MG63 (cell line): ENCODE results near the gene RHEX. TPM values are rescaled to one million over a fixed set of nuclear protein-coding genes. Genes with fewer than 3 reads are reported as not detected.

Experiments used
- DNase-seq: peaks from one replicate; pipeline ENCODE4 v3.0.0-alpha.2; 2020
- H3K27me3 ChIP-seq: fragments of 250-450 bp; sonication (Bioruptor Pico); 2 replicates; pipeline ENCODE4 v1.5.1; 2020; ENCODE audit warnings: mild to moderate bottlenecking, moderate library complexity
- H3K36me3 ChIP-seq: fragments of 250-450 bp; sonication (Bioruptor Pico); 2 replicates; pipeline ENCODE4 v1.5.1; 2020; ENCODE audit warnings: mild to moderate bottlenecking, moderate library complexity
- H3K4me3 ChIP-seq: fragments of 250-450 bp; sonication (Bioruptor Pico); 2 replicates; pipeline ENCODE4 v1.5.1; 2020; ENCODE audit warnings: mild to moderate bottlenecking, moderate library complexity
- H3K9me3 ChIP-seq: fragments of 250-450 bp; sonication (Bioruptor Pico); 2 replicates; pipeline ENCODE4 v1.5.1; 2020; ENCODE audit warnings: mild to moderate bottlenecking, moderate library complexity
- total RNA-seq: library from RNA; depleted of rRNA; stranded (reverse); fragments of >200 nt; shearing (Covaris generic); gene quantifications from 2 replicates; pipeline ENCODE4 v1.2.3, GENCODE V29; 2014; ENCODE audit warnings: low replicate concordance

RHEX gene
- total RNA-seq, 1 experiment from 2014 or later: not detected

DNA sequence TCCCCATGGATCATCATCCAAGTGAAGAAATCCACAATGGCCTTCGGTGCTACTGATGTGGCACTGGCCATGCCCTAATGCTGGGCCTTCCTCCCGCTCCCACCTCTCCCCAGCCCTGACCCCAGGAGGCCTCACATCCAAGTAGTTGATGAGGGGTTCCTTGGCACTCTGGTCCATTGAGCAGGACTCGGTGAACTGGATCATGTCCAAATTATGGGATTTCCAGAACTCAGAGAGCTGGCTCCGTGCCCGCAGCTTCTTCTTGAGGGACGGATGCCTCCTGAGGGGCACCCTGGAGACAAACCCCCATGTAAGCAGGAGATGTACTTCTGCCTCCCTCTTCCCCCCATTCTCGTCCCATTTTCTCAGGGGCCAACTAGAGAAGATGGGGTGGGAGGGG, 30.2 kb upstream of the RHEX start:
- H3K36me3 ChIP-seq: no peaks in the 10 kb centered on the region
- H3K4me3 ChIP-seq: no peak overlapping the region
- peaks cover 5% of the 10 kb centered on the region; the same call in 1 of the 2 replicates for H3K9me3 ChIP-seq
- DNase-seq: no peak
- no peaks in the 10 kb centered on the region for H3K27me3 ChIP-seq

DNA sequence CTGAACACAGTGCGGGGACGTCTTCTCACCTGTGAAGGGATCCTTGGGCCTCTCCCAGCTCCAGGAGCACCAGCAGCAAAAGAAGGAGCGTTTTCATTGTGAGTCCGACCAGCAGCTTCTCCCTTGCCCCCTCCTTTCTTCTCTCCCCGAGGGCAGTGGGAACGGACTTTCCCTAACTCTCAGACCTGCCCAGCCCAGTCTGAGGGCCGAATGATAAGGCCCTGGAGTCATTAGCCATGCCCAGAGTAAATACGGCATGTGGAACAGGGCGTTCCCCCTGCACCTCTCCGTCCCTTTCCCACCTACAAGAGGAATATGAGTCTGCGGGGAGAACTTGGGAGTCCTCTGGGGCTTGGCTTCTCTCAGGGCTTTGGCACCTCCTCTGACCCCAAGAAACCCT, 29.3 kb upstream of the RHEX start, which contains the start of gene CTSE:
TSS of gene CTSE (minus strand) at position 201 of the 400 bp plus-strand sequence. CDS start at position 97, 104 bp downstream.
- Histone ChIP-seq H3K36me3 (no peaks in the 10 kb centered on the region), H3K27me3 (no peaks in the 10 kb centered on the region), H3K4me3 (no peak within 1 kb of the TSS), H3K9me3 (peaks cover 5% of the 10 kb centered on the region; the same call in 1 of the 2 replicates)
- DNase-seq: no peak

DNA sequence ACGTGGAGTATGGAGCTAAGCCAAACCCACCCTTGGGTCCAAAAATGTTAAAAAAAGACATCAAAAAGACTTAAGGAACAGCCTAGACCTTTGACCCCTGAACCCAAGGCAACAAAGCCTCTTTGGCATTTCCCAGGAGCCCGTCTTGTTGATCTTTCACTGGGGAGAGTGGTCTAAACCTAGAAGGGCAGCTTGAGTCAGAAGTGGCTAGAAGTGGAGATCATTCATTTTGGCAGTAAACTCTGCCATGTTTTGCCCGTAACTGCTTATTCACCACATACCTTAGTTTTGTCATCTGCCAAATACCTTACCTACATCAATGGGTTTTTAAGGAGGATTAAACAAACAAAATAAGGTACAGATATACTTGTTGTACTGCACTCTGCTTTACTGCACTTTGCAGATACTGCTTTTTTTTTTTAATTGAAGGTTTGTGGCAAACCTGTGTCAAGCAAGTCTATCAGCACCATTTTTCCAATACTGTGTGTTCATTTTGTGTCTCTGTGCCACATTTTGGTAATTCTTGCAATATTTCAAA, 27.6 kb upstream of the RHEX start:
- peak; percentile 61 for DNase-seq
- no peaks in the 10 kb centered on the region for H3K27me3 ChIP-seq
- H3K36me3 ChIP-seq: no peaks in the 10 kb centered on the region
- no peak overlapping the region for H3K4me3 ChIP-seq
- H3K9me3 ChIP-seq: peaks cover 5% of the 10 kb centered on the region; the same call in 1 of the 2 replicates

DNA sequence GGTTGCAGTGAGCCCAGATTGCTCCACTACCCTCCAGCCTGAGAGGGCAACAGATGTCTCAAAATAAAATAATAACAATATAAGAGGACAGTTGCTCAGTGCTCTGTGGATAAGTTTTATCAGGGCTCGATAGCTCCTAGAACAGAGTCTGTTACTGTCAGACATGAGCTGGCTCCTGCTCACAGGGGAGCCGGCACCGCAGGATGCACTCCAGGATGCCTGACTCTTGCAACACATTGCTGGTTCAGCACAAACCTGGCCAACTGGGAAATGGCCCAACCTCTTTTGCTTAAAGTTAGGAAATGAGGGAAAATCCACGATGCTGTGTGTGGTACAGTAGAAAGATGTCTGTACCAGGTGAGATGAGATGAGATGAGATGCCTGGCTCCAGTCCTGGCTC, 23.5 kb upstream of the RHEX start:
- Histone ChIP-seq H3K36me3 (no peaks in the 10 kb centered on the region), H3K27me3 (no peaks in the 10 kb centered on the region), H3K9me3 (peaks cover 5% of the 10 kb centered on the region; the same call in 1 of the 2 replicates), H3K4me3 (no peak overlapping the region)
- peak; percentile 82 for DNase-seq

DNA sequence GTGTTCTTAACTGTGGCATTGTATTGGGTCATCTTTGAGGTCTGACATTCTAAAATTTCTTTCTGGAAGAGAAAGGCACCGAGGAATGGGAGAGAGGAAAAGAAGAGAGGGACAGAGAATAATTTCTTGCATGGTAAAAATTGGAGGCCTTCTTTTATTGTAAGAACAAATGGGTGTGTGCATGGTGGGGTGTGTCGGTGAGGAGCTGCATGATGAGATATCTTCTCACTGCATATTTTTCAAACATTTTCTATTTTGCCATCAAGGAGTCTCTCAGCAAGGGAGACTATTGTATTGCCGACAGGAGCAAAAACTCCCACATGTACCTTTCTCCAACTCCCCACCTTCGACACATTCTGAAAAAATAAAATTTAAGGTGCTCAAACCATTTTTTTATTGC, 22.8 kb upstream of the RHEX start:
- Histone ChIP-seq H3K27me3 (peaks cover under 1% of the 10 kb centered on the region; the same call in 1 of the 2 replicates), H3K36me3 (no peaks in the 10 kb centered on the region), H3K4me3 (no peak overlapping the region), H3K9me3 (peaks cover 5% of the 10 kb centered on the region; the same call in 1 of the 2 replicates)
- DNase-seq: no peak

DNA sequence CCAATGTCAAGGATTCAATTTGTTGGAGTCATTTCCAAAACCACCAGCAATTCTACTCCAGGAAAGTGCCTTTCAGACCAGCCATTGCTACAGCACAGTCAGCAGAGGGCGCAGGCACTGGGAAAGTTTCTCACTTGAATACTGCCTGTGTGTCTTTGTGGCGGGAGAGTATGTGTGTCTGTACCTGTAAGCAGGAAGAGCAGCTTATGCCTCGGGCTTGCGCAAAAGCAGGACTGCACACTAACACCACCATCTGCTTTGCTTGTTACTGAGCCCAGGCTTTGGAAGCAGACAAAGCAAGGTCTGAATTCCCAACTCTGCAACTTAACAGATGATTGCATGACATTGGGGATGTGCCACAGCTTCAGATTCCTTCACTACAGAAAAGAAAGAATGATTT, 22.3 kb upstream of the RHEX start:
- H3K4me3 ChIP-seq: no peak overlapping the region
- H3K27me3 ChIP-seq: peaks cover 6% of the 10 kb centered on the region; the same call in 1 of the 2 replicates
- no peaks in the 10 kb centered on the region for H3K36me3 ChIP-seq
- peaks cover 5% of the 10 kb centered on the region; the same call in 1 of the 2 replicates for H3K9me3 ChIP-seq
- peak; percentile 74 for DNase-seq

DNA sequence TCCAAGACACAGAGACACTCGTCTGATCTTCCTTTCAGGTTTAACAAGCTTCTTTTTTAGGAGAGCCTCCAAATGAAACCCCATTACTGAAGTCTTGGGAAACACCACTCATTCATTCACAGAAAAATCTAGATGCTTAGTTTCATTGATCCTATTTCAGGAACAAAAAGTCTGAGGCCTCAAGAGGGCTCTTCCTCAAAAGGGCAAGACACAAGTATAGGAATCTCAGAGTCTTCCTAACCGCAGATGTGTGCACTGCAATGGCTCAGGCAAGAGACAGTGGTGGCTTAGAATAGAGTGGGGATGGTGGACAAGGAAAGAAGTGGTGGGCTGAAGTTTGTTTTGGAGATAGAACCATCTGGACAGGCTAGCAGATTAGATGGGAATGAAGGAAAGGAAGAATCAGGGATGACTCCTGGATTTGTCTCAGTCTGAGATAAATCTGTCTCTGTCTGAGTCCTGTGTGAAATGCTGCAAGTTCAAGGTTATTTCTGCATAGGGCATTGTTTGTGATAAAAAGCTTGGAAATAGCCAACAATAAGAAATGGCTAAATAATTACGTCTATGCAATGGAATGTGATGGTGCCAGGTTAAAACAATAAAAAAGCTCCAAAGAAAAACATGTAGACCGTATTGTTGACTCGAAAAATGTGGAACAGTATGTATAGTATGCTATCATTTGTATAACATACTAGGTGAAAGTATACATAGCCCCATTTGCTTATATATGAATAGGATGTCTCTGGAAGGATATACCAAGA, 20.4 kb upstream of the RHEX start:
- no peak overlapping the region for H3K4me3 ChIP-seq
- no peak for DNase-seq
- no peaks in the 10 kb centered on the region for H3K9me3 ChIP-seq
- H3K27me3 ChIP-seq: peaks cover 11% of the 10 kb centered on the region
- H3K36me3 ChIP-seq: no peaks in the 10 kb centered on the region

DNA sequence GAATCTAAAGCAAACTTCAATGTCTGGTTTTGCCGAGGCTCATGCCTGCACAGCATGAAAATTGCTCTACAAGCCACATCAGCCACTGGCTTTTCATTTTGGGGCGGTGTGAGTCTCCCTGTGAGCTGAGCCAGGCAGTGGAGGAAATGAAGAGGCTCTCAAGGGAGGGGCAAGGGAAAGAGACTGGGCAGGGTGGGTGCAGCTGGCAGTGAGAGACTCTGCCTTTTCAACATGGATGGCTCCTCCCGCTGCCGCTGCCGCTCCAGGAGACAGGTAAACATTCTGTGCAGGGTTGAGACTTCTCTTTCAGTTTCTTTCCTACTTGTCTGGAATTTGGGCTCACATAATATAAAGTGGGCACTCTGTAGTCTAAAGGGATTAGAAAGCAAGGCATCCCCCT, 17.9 kb upstream of the RHEX start:
- Histone ChIP-seq H3K36me3 (no peaks in the 10 kb centered on the region), H3K9me3 (no peaks in the 10 kb centered on the region), H3K4me3 (no peak overlapping the region), H3K27me3 (peaks cover 21% of the 10 kb centered on the region)
- DNase-seq: no peak

DNA sequence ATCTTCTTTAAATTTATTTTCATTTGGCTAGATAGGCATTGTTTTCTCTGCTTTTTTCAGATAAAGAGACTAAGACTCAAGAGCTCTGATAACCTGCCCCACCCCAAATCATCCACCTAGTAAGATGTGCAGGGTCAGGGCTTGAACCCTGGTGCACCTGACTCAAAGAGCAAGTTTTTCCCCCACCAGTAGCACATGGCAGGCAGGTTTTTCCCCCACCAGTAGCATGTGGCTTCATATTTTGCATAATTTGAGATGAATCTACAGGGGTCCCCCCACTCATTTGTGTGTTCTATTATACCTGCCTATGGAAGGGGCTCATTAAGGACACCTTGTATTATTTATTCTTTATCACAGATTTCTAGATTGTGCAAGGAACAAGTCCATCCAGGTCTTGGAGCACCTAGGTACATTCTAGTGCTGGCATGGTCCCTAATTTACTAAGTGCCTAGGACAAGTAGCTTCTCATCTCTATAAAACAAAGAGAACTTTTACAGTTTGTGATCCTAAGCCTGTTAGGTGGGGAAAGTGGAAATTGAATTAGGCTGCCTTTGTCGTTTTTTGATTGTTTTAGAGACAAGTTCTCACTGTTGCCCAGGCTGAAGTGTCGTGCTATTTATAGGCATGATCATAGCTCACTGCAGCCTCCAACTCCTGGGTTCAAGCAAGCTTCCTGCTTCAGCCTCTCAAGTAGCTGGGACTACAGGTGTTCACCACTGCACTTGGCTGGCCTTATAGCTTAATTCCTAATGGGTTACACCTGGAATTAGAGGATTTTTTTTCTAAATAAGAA, 16.1 kb upstream of the RHEX start:
- Histone ChIP-seq H3K27me3 (peaks cover 21% of the 10 kb centered on the region), H3K36me3 (no peaks in the 10 kb centered on the region), H3K9me3 (no peaks in the 10 kb centered on the region), H3K4me3 (no peak overlapping the region)
- no peak for DNase-seq

DNA sequence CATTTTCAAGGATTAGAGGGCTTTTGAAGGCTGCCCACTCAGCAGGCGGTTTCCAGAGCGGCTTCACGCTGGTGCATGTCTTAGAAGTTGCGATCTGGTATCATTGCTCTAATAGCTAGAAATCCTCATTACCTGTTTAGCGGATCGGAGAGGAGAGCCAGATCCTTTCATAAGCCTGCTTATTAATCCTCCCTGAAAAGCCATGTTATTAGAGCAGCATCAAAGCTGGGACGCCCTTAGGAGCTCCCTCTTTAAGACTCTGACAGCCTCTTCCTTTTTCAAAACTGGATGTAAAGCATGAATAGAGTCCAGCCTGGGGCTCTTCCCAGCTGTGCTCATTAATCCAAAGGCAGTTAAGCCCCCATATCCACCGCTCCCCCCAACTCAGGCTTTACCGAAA, 15.4 kb upstream of the RHEX start:
- Histone ChIP-seq H3K27me3 (peaks cover 21% of the 10 kb centered on the region), H3K36me3 (no peaks in the 10 kb centered on the region), H3K9me3 (no peaks in the 10 kb centered on the region), H3K4me3 (no peak overlapping the region)
- no peak for DNase-seq

DNA sequence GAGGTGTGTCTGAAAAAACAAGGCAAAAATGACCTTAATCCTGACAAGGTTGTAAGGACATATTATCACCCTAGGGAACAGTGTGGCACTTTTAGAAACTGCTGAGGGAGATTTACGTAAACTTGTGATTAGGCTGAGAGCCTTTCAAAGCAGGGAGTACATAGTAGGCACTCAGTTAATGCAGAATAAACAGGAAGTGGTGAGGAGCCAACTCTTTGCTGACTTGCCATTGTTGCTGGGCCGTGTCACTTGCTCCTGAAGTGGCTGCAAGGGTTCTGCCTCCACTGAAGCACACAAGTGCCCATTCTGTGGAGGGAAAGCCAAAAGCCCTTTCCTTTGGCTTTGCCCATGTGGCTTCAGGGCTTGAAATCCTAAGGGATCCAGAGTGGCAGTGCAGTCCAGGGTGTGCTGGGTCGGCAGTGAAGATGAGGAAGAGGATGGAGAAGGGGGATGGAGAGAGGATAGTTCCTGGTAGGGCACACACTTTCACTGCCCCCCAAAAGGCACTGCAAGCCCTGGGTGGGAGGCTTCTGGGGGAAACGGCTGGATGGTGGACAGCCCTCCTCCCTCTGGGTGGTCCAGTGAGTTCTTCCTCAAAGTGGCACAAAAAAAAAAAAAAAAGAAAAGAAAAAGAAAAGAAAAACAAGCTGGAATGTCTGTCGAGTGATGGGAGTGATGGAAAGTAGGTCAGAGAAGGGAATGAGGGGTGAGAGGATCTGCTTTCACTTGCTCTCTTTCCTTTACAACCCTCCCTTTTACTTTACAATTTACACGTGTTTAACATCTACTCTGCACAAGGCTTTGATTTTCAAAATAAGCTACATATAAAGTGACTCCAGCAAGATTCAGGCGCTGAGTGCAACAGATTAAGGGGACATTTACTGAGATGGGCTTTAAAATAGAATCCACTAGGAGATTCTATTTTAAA, 13.7 kb upstream of the RHEX start:
- Histone ChIP-seq H3K27me3 (peaks cover 21% of the 10 kb centered on the region), H3K36me3 (no peaks in the 10 kb centered on the region), H3K4me3 (no peak overlapping the region), H3K9me3 (no peaks in the 10 kb centered on the region)
- no peak for DNase-seq

DNA sequence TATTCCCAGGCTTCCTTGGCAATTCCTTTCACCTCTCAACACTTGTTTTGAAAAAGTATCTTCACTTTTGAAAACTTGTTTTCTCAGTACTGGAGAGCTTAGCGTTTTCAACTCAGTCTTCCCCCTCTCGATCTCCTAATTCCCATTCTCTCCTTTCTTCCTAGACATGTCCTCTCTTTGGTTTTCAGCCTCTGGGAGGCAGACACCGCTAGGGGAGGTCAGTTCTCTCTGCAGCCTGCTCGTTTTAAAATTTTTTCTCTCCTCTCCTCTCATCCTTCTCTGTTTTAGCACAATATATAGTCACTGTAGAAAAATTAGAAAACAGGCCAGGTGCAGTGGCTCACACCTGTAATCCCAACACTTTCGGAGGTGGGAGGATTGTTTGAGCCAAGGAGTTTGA, 12.6 kb upstream of the RHEX start:
- H3K4me3 ChIP-seq: no peak overlapping the region
- no peaks in the 10 kb centered on the region for H3K9me3 ChIP-seq
- no peaks in the 10 kb centered on the region for H3K36me3 ChIP-seq
- peaks cover 19% of the 10 kb centered on the region for H3K27me3 ChIP-seq
- DNase-seq: no peak

DNA sequence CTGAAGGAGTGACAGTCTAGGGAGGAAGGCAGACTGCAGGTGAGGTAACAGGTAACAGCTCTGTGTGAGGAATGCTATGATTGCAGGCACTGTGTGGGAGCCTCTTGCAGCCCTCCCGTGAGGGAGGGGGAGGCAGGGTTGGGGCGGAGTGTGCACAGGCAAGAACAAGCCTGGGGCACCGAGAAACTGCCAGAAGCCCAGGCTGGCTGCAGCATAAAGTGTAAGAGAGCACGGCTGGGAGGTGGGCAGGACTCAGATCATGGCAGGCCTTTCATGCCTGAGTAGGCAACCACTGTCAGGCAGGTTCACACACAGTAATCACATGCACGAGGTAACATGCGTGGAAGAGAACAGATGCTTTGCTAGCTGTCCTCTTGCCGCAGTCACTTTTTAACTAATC, 11.3 kb upstream of the RHEX start:
- peaks cover 11% of the 10 kb centered on the region for H3K27me3 ChIP-seq
- H3K4me3 ChIP-seq: no peak overlapping the region
- no peaks in the 10 kb centered on the region for H3K36me3 ChIP-seq
- no peak for DNase-seq
- no peaks in the 10 kb centered on the region for H3K9me3 ChIP-seq

DNA sequence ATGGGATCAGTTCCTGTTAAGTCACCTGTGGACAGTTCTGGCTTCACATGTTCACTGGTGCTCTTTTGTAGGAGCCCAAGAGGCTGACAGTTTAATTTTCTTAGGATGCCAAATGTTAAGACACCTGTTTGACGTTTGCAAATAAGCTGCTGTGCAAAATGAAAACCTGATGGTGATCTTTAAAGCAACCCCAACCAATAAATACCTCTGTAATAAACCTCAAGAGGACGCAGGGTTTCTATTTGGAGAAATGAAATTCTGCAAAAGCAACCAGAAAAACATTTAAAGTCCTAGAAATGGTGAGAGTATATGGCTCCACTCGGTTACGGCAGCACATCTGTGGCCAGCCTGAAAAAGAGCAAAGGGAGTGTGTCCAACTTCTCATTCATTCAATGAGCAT, 5.7 kb upstream of the RHEX start:
- H3K36me3 ChIP-seq: no peaks in the 10 kb centered on the region
- H3K27me3 ChIP-seq: no peaks in the 10 kb centered on the region
- no peak for DNase-seq
- H3K9me3 ChIP-seq: no peaks in the 10 kb centered on the region
- no peak overlapping the region for H3K4me3 ChIP-seq

DNA sequence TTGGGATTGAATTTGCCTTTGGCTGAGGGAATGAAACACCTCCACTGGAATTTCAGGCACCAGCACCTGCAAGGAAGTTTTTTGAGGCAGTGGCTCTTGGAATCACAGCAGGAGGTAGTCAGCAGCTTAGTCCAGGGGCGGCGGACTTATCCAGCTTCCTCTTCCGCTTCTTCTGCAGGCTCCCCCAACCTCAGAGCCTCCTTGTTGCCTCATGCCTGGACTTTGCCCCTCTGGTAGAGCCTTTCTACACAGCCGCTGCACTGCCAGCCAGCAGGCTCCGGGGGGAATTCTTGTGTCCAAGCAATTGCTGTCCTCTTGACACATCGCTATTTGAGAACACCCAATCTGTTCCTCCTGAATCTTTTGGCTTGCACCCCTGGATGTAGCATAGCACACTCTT, 4.4 kb upstream of the RHEX start:
- Histone ChIP-seq H3K9me3 (no peaks in the 10 kb centered on the region), H3K36me3 (no peaks in the 10 kb centered on the region), H3K4me3 (no peak overlapping the region), H3K27me3 (no peaks in the 10 kb centered on the region)
- no peak for DNase-seq

DNA sequence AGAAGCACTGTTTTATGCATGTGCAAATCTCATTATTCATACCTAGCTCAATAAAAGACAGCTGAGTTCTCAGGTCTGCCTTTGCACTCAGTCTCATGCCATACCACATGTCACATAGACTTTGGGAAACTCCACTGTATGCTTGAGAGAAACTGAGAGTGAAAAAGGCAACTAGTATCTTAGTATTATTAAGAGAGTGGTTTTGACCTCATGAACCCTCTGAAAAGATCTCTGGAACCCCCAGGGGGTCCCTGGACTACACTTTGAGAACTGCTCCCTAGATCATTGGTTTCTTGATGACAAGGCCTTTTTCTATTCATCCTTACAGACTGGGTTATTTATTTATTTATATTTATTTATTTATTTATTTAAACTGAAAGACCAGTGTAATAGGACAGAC, 3.7 kb upstream of the RHEX start:
- no peak for DNase-seq
- Histone ChIP-seq H3K9me3 (no peaks in the 10 kb centered on the region), H3K4me3 (no peak overlapping the region), H3K36me3 (no peaks in the 10 kb centered on the region), H3K27me3 (no peaks in the 10 kb centered on the region)
